Uterus (tissue), 2 donors: ENCODE results near the gene PTGIS.

Source experiments
- CTCF ChIP-seq, 4 experiments: fragments of 200-600 bp in 2 of 4; fragments of 450-650 bp in 2 of 4; sonication (generic) in 2 of 4; IDR thresholded peaks; one replicate each; pipeline ENCODE4 v1.5.1; 2016 to 2019; ENCODE audit warnings: antibody characterized with exemption in 4 of 4, mild to moderate bottlenecking in 2 of 4, moderate library complexity in 1 of 4
- POLR2A ChIP-seq, 2 donors: fragments of 450-650 bp; IDR thresholded peaks; one replicate each; pipeline ENCODE4 v1.6.1; 2016; ENCODE audit warnings: antibody characterized with exemption in 2 of 2, mild to moderate bottlenecking in 1 of 2, moderate library complexity in 1 of 2

GRCh38 chr20:49571553-49571835 is 3.6 kb upstream of the PTGIS start:
- TF ChIP-seq CTCF (IDR thresholded peaks at IDR 0.05) (no peak), POLR2A (IDR thresholded peaks at IDR 0.05) (no peak)
